IMR-90 (cell line): Measurements from ENCODE around the gene CLEC16A. TPM values are rescaled to one million over a fixed set of nuclear protein-coding genes. Genes with fewer than 3 reads are reported as not detected.

ENCODE experiments used
- ATAC-seq: fragments of 200-7000 bp; cut with Tn5 transposase; 2 replicates; pipeline ENCODE4 v1.9.1; 2020; ENCODE audit warnings: low read depth, mild to moderate bottlenecking, moderate library complexity
- BruUV-seq: library from RNA; stranded (reverse); fragments of 400-500 nt; replicated peaks from 2 replicates; lab custom pipeline; 2021; lab: Mats Ljungman, UMichigan
- CTCF ChIA-PET: fragments of 300-600 bp; formaldehyde crosslinking; extraction: SDS; loops from one replicate; lab custom pipeline; 2021; ENCODE audit warnings: antibody characterized with exemption; lab: Yijun Ruan, JAX
- POLR2A ChIA-PET: fragments of 300-600 bp; sonication (Branson Sonifier 250); formaldehyde crosslinking; loops from one replicate; lab custom pipeline; 2022; ENCODE audit warnings: antibody characterized with exemption; ENCODE audit not compliant: unreplicated experiment; lab: Charles Lee
- DNase-seq: peaks from one replicate; pipeline ENCODE4 v3.0.0; 2013
- H2AFZ ChIP-seq: replicated peaks from 2 replicates; pipeline ENCODE3; 2013; ENCODE audit warnings: low read length, mild to moderate bottlenecking; ENCODE audit not compliant: poor library complexity
- H2AK5ac ChIP-seq: 2 replicates; pipeline ENCODE4 v1.6.1; 2013; ENCODE audit warnings: low read depth, low read length, inconsistent platforms
- H2AK9ac ChIP-seq: replicated peaks from 2 replicates; pipeline ENCODE3; 2013; ENCODE audit warnings: mild to moderate bottlenecking, low read depth, low read length, moderate library complexity; ENCODE audit not compliant: poor library complexity
- H2BK120ac ChIP-seq: 2 replicates; pipeline ENCODE4 v1.6.1; 2013; ENCODE audit warnings: low read depth, low read length, inconsistent platforms
- H2BK15ac ChIP-seq: 3 replicates; pipeline ENCODE4 v1.6.1; 2013; ENCODE audit warnings: low read depth, low read length, inconsistent platforms
- H2BK20ac ChIP-seq: 2 replicates; pipeline ENCODE4 v1.6.1; 2013; ENCODE audit warnings: low read depth, mild to moderate bottlenecking, inconsistent platforms, low read length, moderate library complexity
- H2BK5ac ChIP-seq: 2 replicates; pipeline ENCODE4 v1.6.1; 2013; ENCODE audit warnings: mild to moderate bottlenecking, low read depth, low read length, inconsistent platforms; ENCODE audit not compliant: poor library complexity, severe bottlenecking
- H3K14ac ChIP-seq: replicated peaks from 2 replicates; pipeline ENCODE4 v1.6.1; 2013; ENCODE audit warnings: low read depth, low read length, inconsistent platforms
- H3K18ac ChIP-seq: 2 replicates; pipeline ENCODE4 v1.6.1; 2013; ENCODE audit warnings: low read depth, low read length, control low read depth
- H3K23ac ChIP-seq: 2 replicates; pipeline ENCODE4 v1.6.1; 2013; ENCODE audit warnings: low read depth, low read length, inconsistent platforms
- H3K27ac ChIP-seq: 2 replicates; pipeline ENCODE4 v1.5.1; 2013; ENCODE audit warnings: mild to moderate bottlenecking, control low read depth, low read length; ENCODE audit not compliant: insufficient read depth
- H3K27me3 ChIP-seq: 2 replicates; pipeline ENCODE4 v1.6.1; 2013; ENCODE audit warnings: low read length; ENCODE audit not compliant: control insufficient read depth, insufficient read depth
- H3K36me3 ChIP-seq: 2 replicates; pipeline ENCODE4 v1.6.1; 2013; ENCODE audit warnings: low read length, mixed read lengths; ENCODE audit not compliant: control insufficient read depth, insufficient read depth
- H3K4ac ChIP-seq: 2 replicates; pipeline ENCODE4 v1.6.1; 2013; ENCODE audit warnings: low read depth, low read length, inconsistent platforms
- H3K4me1 ChIP-seq: 2 replicates; pipeline ENCODE4 v1.6.1; 2013; ENCODE audit warnings: low read length, mixed read lengths; ENCODE audit not compliant: control insufficient read depth, insufficient read depth
- H3K4me2 ChIP-seq: 2 replicates; pipeline ENCODE4 v1.6.1; 2013; ENCODE audit warnings: low read depth, mild to moderate bottlenecking, control low read depth, low read length, moderate library complexity
- H3K4me3 ChIP-seq: 2 replicates; pipeline ENCODE4 v1.5.1; 2013; ENCODE audit warnings: low read depth, mild to moderate bottlenecking, control low read depth, low read length, moderate library complexity; ENCODE audit not compliant: insufficient read depth
- H3K56ac ChIP-seq: 2 replicates; pipeline ENCODE4 v1.6.1; 2013; ENCODE audit warnings: low read length, inconsistent platforms; ENCODE audit not compliant: insufficient read depth; ENCODE audit errors: extremely low read depth
- H3K79me1 ChIP-seq, 2 experiments: 2 replicates each; pipeline ENCODE4 v1.6.1; 2013; ENCODE audit warnings: low read length in 2 of 2, inconsistent platforms in 1 of 2, low read depth in 1 of 2
- H3K9ac ChIP-seq: 2 replicates; pipeline ENCODE4 v1.6.1; 2013; ENCODE audit warnings: low read depth, low read length, control low read depth
- H3K9me1 ChIP-seq: 2 replicates; pipeline ENCODE4 v1.6.1; 2013; ENCODE audit warnings: low read length, inconsistent platforms; ENCODE audit not compliant: insufficient read depth
- H3K9me3 ChIP-seq: 2 replicates; pipeline ENCODE4 v1.6.1; 2013; ENCODE audit warnings: low read length; ENCODE audit not compliant: control insufficient read depth, insufficient read depth
- H4K20me1 ChIP-seq: 2 replicates; pipeline ENCODE4 v1.6.1; 2013; ENCODE audit warnings: low read length, inconsistent platforms; ENCODE audit not compliant: insufficient read depth
- H4K5ac ChIP-seq: 2 replicates; pipeline ENCODE4 v1.6.1; 2013; ENCODE audit warnings: mild to moderate bottlenecking, low read depth, low read length, control low read depth
- H4K8ac ChIP-seq, 2 experiments: 2 replicates each; pipeline ENCODE4 v1.6.1; 2013; ENCODE audit warnings: low read depth in 2 of 2, low read length in 2 of 2, control low read depth in 1 of 2, inconsistent platforms in 1 of 2
- H4K91ac ChIP-seq: 2 replicates; pipeline ENCODE4 v1.6.1; 2013; ENCODE audit warnings: low read depth, low read length, inconsistent platforms; ENCODE audit not compliant: insufficient read depth
- CEBPB ChIP-seq: IDR thresholded peaks from 2 replicates; pipeline ENCODE4 v1.6.1; 2012; ENCODE audit warnings: low read depth, low read length, improper control_type of control experiment
- CHD1 ChIP-seq: IDR thresholded peaks from 2 replicates; pipeline ENCODE4 v1.6.1; 2012; ENCODE audit warnings: low read depth, low read length, improper control_type of control experiment
- MAFK ChIP-seq: IDR thresholded peaks from 2 replicates; pipeline ENCODE4 v1.6.1; 2012; ENCODE audit warnings: low read depth, low read length, improper control_type of control experiment
- MAZ ChIP-seq: IDR thresholded peaks from 2 replicates; pipeline ENCODE4 v1.6.1; 2012; ENCODE audit warnings: low read depth, mild to moderate bottlenecking, low read length, improper control_type of control experiment, moderate library complexity, borderline replicate concordance
- NFE2L2 ChIP-seq: fragments of 150-350 bp; IDR thresholded peaks from 2 replicates; pipeline ENCODE4 v1.6.1; 2016; ENCODE audit warnings: low read depth, mild to moderate bottlenecking, low read length
- SMC3 ChIP-seq: fragments of 150-350 bp; IDR thresholded peaks from 2 replicates; pipeline ENCODE4 v1.6.1; 2016; ENCODE audit warnings: low read depth, mild to moderate bottlenecking, antibody characterized with exemption, low read length, moderate library complexity
- WGBS, 2 experiments: methylation state at CpG; one replicate each; pipeline versions ENCODE4 v1.1.5 to v1.1.7; 2013; ENCODE audit warnings: missing lambda C conversion rate in 2 of 2; ENCODE audit not compliant: insufficient read length in 1 of 2; ENCODE audit errors: extremely low coverage in 2 of 2; 5-methylcytosine and 5-hydroxymethylcytosine counted together
- dilution Hi-C: fragments of 300-500 bp; cut with HindIII; formaldehyde crosslinking; loops from one replicate; pipeline ENCODE4 v1.14.3; 2018; ENCODE audit warnings: low sequenced_read_pairs; ENCODE audit not compliant: unreplicated experiment
- in situ Hi-C: fragments of 300-500 bp; cut with MboI; formaldehyde crosslinking; loops from 3 replicates; pipeline ENCODE4 v1.14.3; 2019; ENCODE audit warnings: low sequenced_read_pairs, inconsistent platforms, mixed read lengths
- intact Hi-C: fragments of 100-400 bp; cut with micrococcal nuclease; formaldehyde crosslinking; loops from 2 replicates; pipeline ENCODE4 v1.10.0; 2022
- polyA plus RNA-seq, 3 experiments: library from polyadenylated mRNA; depleted of rRNA; stranded (reverse); fragments of >200 nt; gene quantifications; 2 replicates each; pipeline ENCODE4 v1.2.3, GENCODE V29; 2012; ENCODE audit warnings: low replicate concordance in 1 of 3
- total RNA-seq: library from RNA; depleted of rRNA; stranded (reverse); fragments of >200 nt; gene quantifications from 2 replicates; pipeline ENCODE4 v1.2.3, GENCODE V29; 2012

The CLEC16A gene
- total and polyA plus RNA-seq, 2 of the 4 experiments (the other 2 are of a cell fraction): 15.9 to 16.5 TPM

DNA sequence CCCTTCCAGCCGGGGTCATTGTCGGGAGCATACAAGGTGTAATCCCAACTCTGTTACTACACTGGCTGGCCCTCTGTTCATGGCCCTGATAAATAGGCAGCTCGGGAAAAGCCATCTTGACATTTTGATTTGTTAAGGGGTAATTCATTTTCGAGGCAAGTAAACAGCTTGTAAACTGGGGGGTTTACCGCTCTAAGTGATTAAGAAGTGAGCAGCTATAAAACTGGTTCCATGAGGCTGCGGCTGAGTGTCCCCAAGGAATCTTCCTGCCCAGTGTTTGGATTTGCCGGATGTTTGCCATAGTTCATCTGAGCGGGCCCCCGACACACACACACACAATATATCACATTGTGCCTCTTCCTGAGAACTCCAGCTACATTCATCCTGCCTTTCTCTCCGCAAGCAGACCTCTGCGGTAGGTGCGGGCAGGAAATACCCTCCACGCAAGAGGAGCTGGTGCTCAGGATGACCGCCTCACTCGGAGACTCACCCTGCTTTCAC is 219.4 kb downstream of the CLEC16A start:
- 0 out of 2 replicates have a peak, but pooled peaks cover 2% of the 10 kb centered on the region for H3K9me3 ChIP-seq
- no peak overlapping the region for H3K9ac ChIP-seq
- in situ Hi-C loops: no loop called here
- H3K4ac ChIP-seq: no peak overlapping the region
- no peak overlapping the region for H2AK9ac ChIP-seq
- BruUV-seq: no TSS peak
- no peak overlapping the region for H3K4me3 ChIP-seq
- no peak overlapping the region for H2AFZ ChIP-seq
- ChIA-PET POLR2A (no interaction called here), CTCF (no interaction called here)
- peaks cover 15% of the 10 kb centered on the region for H3K9me1 ChIP-seq
- H2BK20ac ChIP-seq: no peak overlapping the region
- DNase-seq: no peak
- no peaks in the 10 kb centered on the region for H4K20me1 ChIP-seq
- ATAC-seq: peak; percentile 26; the same call in 1 of the 2 replicates
- no peak overlapping the region for H3K56ac ChIP-seq
- no peak overlapping the region for H3K27ac ChIP-seq
- peaks cover 25% of the 10 kb centered on the region for H3K4me1 ChIP-seq
- peak overlapping the region; percentile 3 for H2BK120ac ChIP-seq
- H3K4me2 ChIP-seq: 0 out of 2 replicates have a peak overlapping the region, but pooled peaks have one; percentile 2
- no peak overlapping the region for H2AK5ac ChIP-seq
- intact Hi-C loops: no loop called here
- H3K79me1 ChIP-seq: peaks cover 0 to 14% of the 10 kb centered on the region in 2 experiments; a peak in 2 of 4 replicates
- peak overlapping the region; percentile 42; the same call in 1 of the 2 replicates for H3K14ac ChIP-seq
- TF ChIP-seq NFE2L2 (no peak), MAFK (no peak), SMC3 (no peak), CEBPB (no peak), CHD1 (no peak), MAZ (no peak)
- 0 out of 4 replicates have a peak overlapping the region, but pooled peaks of 1 of the 2 experiments have one; percentile 4 for H4K8ac ChIP-seq
- H3K36me3 ChIP-seq: peaks cover 13% of the 10 kb centered on the region
- dilution Hi-C loops: no loop called here
- H3K27me3 ChIP-seq: no peaks in the 10 kb centered on the region
- no peak overlapping the region for H3K23ac ChIP-seq
- H4K91ac ChIP-seq: peak overlapping the region; percentile 7; the same call in 1 of the 2 replicates
- no peak overlapping the region for H2BK5ac ChIP-seq
- H3K18ac ChIP-seq: no peak overlapping the region
- no peak overlapping the region for H2BK15ac ChIP-seq
- no peak overlapping the region for H4K5ac ChIP-seq
- 36% methylated on average over 7 of the region's 15 CpGs; no CpG with 5 or more reads in 1 of the 2 experiments for WGBS, 2 experiments
